ENCODE results near the gene MTMR11.

The MTMR11 gene

DNA sequence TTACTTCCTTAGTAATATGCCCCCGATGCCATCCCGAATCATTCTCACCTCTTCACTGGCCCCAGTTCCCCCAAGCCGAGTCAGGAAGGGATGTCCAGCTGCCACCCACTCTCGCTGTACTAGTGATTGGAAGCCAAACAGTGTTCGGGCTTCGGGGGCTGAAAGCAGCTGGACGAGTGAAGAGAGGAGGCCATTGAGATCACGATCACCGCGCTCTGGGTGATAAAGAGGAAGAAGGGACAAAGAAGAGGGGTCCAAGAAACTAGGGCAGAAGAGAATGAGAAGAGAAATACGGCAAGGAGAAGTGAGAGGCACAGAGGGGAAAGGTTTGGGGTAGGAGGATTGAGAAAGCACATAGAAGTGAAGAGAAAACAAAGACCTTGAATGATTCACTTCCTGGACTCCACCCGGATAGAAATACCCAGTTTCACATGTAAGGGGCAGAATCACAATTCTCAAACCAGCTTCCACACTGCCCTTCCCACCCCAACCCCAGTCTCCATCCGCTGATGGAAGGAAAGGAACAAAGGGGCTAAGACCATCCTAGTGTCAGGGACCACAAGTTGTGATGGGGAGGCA lies 5.4 kb downstream of the MTMR11 start:
- no peak overlapping the region for H3K4me3 ChIP-seq (ENCODE audit: low read length, poor library complexity, severe bottlenecking)
- no peaks in the 10 kb centered on the region; the same call in 1 of the 2 replicates for H3K36me3 ChIP-seq (ENCODE audit: insufficient read depth, low read length)
- no peak overlapping the region for H3K9ac ChIP-seq (ENCODE audit: low read depth, low read length, poor library complexity, severe bottlenecking)
- TF ChIP-seq CTCF (conservative IDR thresholded peaks at IDR 0.05; ENCODE audit: low read length): no peak
- no peak for TF ChIP-seq EZH2phosphoT487 (IDR thresholded peaks at IDR 0.05; ENCODE audit: borderline replicate concordance)
- H3K9me2 ChIP-seq (replicated peaks; ENCODE audit: low read depth, low read length): no peaks in the 10 kb centered on the region
- H3K4me1 ChIP-seq (ENCODE audit: insufficient read depth, low read length, poor library complexity, severe bottlenecking): peaks cover 11% of the 10 kb centered on the region
- H3K4me2 ChIP-seq (ENCODE audit: low read depth, low read length, poor library complexity, severe bottlenecking): no peak overlapping the region
- no peaks in the 10 kb centered on the region for H3K27me3 ChIP-seq (ENCODE audit: insufficient read depth, low read length, poor library complexity, severe bottlenecking)
- H3K79me2 ChIP-seq (ENCODE audit: insufficient read depth, low read length): peaks cover 13% of the 10 kb centered on the region
- H3F3A ChIP-seq (ENCODE audit: low read depth): peaks cover 2% of the 10 kb centered on the region; the same call in 1 of the 2 replicates
- no peaks in the 10 kb centered on the region for H3K9me3 ChIP-seq (ENCODE audit: insufficient read depth, low read depth, low read length)
- no peak overlapping the region for H2AFZ ChIP-seq (ENCODE audit: low read length)
- H4K20me1 ChIP-seq (ENCODE audit: insufficient read depth, low read length, poor library complexity, severe bottlenecking): peaks cover 12% of the 10 kb centered on the region

DNA sequence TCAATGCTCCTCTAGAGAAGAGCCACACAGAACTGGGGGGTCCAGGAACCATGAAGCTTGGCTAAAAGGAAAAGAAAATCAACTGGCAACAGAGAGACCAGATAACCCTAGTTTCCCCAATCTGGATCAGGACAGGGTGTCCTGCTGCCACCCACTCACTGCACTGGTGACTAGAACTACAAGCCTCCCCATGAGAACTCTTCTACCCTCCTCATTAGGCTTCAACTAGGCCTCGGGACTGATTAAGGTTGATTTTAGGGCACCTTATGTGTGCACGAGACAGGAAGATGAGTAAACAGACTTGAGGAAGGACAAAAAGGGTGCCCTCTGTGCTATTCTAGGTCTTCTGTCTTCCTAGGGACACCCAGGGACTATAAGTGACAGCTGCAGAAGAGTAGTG lies 6.8 kb downstream of the MTMR11 start:
- no peak overlapping the region for H3K9ac ChIP-seq (ENCODE audit: low read depth, low read length, poor library complexity, severe bottlenecking)
- peaks cover 2% of the 10 kb centered on the region; the same call in 1 of the 2 replicates for H3F3A ChIP-seq (ENCODE audit: low read depth)
- H3K4me1 ChIP-seq (ENCODE audit: insufficient read depth, low read length, poor library complexity, severe bottlenecking): peaks cover 25% of the 10 kb centered on the region
- H3K27me3 ChIP-seq (ENCODE audit: insufficient read depth, low read length, poor library complexity, severe bottlenecking): no peaks in the 10 kb centered on the region
- peaks cover 9% of the 10 kb centered on the region; the same call in 1 of the 2 replicates for H3K36me3 ChIP-seq (ENCODE audit: insufficient read depth, low read length)
- H3K79me2 ChIP-seq (ENCODE audit: insufficient read depth, low read length): peaks cover 27% of the 10 kb centered on the region
- peaks cover 26% of the 10 kb centered on the region for H4K20me1 ChIP-seq (ENCODE audit: insufficient read depth, low read length, poor library complexity, severe bottlenecking)
- H3K4me3 ChIP-seq (ENCODE audit: low read length, poor library complexity, severe bottlenecking): no peak overlapping the region
- no peak overlapping the region for H2AFZ ChIP-seq (ENCODE audit: low read length)
- no peak overlapping the region for H3K4me2 ChIP-seq (ENCODE audit: low read depth, low read length, poor library complexity, severe bottlenecking)
- no peaks in the 10 kb centered on the region for H3K9me3 ChIP-seq (ENCODE audit: insufficient read depth, low read depth, low read length)
- H3K9me2 ChIP-seq (replicated peaks; ENCODE audit: low read depth, low read length): no peaks in the 10 kb centered on the region
- no peak for TF ChIP-seq CTCF (conservative IDR thresholded peaks at IDR 0.05; ENCODE audit: low read length)
- no peak for TF ChIP-seq EZH2phosphoT487 (IDR thresholded peaks at IDR 0.05; ENCODE audit: borderline replicate concordance)

DNA sequence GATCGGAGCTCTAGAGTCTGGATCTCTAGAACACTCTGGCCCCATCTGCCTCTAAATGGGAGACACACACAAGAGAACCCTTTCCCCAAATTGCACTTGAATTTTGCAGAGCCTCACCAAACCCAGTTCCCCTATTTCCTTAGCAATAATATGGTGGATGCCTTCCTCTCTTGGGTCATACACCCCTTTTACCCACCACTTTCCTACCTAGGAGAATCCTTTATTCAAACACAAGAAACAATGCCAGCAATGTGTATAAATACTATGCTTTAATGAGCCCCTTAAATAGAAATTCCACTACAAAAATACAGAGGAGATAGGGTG lies 8.3 kb downstream of the MTMR11 start:
- Histone ChIP-seq H3K4me2 (ENCODE audit: low read depth, low read length, poor library complexity, severe bottlenecking) (peak overlapping the region; percentile 81), H3K79me2 (ENCODE audit: insufficient read depth, low read length) (peaks cover 42% of the 10 kb centered on the region), H3K4me3 (ENCODE audit: low read length, poor library complexity, severe bottlenecking) (peak overlapping the region; percentile 90), H3K36me3 (ENCODE audit: insufficient read depth, low read length) (peaks cover 23% of the 10 kb centered on the region; the same call in 1 of the 2 replicates), H2AFZ (ENCODE audit: low read length) (no peak overlapping the region), H3K27me3 (ENCODE audit: insufficient read depth, low read length, poor library complexity, severe bottlenecking) (no peaks in the 10 kb centered on the region), H3K9me2 (replicated peaks; ENCODE audit: low read depth, low read length) (no peaks in the 10 kb centered on the region), H3K9me3 (ENCODE audit: insufficient read depth, low read depth, low read length) (no peaks in the 10 kb centered on the region), H3K4me1 (ENCODE audit: insufficient read depth, low read length, poor library complexity, severe bottlenecking) (peaks cover 28% of the 10 kb centered on the region), H3F3A (ENCODE audit: low read depth) (peaks cover 2% of the 10 kb centered on the region; the same call in 1 of the 2 replicates), H4K20me1 (ENCODE audit: insufficient read depth, low read length, poor library complexity, severe bottlenecking) (peaks cover 33% of the 10 kb centered on the region), H3K9ac (ENCODE audit: low read depth, low read length, poor library complexity, severe bottlenecking) (peak overlapping the region; percentile 97)
- TF ChIP-seq EZH2phosphoT487 (IDR thresholded peaks at IDR 0.05; ENCODE audit: borderline replicate concordance) (no peak), CTCF (conservative IDR thresholded peaks at IDR 0.05; ENCODE audit: low read length) (no peak)
